Smooth muscle cell of the brain vasculature (primary cell): Measurements from ENCODE around the gene SIRT7.

Source experiments
- DNase-seq: peaks from one replicate; pipeline ENCODE4 v3.0.0-alpha.2; 2012; ENCODE audit warnings: low read depth, low spot score

SIRT7 gene

DNA sequence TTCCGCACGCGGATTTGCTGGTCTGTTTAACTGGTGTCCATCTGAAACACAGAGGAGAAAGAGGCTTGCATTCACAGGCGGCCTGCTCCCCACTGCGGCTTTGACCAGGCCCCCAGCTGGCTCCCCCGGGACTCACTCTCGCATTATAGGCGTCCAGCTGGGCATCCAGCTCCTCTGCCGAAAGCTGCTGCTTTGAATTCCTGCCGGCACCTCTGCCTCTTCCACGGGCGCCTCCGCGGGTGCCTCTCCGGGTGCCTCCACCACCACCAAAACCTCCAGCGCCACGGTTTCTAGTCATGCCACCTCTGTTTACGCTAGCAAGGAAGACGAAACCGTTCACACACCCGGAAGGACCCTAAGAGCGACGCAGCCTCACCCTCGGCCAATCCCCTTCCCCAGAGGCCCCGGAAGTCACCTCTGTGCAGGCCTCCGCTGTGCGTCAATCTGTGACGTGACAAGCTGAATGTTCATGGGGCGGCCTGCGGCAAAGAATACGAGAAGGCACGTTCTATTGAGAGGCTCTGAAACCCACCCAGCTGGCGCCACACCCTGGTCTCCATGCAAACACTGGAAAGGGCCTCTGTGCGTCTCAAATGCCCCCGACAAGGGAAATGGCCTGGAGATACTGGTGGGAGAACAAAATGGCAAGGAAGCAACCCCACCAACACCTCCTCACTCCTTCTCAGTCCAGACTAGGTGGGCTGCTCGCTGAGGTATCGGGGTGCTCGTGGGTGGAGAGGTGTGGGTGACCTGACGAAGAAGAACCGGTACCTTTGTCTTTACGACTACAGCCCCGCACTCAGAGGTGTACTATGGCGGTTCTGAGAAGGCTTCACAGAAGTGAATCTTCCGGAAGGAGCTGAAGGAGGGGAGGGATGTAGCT is 29.6 kb downstream of the SIRT7 start:
- DNase-seq, result no peak

DNA sequence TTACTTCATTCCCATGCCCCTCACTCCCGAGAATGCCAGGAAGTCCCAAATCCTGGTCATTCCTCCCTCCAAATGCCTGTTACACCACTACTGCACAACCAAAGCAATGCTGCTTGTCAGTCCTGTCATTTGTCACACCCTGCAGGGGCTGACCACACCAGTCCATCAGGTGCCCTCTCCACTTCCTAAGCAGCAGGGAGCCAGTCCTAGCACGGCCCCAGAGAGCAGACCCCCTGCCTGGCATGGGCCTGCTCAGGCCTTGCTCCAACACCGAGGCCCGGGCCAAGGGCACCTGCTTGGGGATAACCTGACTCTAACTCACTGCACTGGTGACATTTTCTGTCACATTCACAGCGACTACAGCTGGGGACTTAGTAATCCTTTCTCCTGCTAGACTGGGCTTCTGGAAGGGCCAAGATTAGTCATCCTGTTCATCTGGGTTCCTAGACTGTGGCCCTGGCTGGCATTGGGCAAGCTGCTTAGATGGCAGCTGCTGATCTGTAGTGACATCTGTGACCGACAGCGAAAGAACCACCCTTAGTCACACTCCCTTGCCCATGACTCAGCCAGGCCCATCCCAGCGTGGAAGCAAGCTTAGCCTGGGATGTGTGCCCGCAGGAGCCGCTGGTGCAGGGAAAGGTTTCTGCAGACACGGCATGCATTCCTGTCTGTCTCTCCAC is 32.0 kb downstream of the SIRT7 start:
- DNase-seq, result no peak

DNA sequence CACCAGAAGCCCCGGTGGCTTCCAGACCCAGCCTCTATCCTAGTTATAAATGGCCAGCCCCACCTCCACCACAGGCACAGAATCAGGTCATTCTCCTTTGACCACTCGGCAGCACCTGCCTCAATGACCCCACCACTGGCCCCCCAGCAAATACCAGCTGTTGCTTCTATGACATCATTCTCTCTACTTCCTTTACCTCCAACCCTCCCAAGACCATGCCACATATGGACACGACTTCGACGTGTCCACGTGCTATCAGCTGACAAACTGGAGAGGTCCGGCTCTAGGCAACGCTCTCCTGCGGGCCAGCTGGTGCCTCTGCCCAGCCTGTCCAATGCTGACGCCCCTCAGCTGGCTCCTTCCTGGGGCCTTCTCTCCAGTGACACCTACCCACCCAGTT is 32.5 kb downstream of the SIRT7 start:
- no peak for DNase-seq

DNA sequence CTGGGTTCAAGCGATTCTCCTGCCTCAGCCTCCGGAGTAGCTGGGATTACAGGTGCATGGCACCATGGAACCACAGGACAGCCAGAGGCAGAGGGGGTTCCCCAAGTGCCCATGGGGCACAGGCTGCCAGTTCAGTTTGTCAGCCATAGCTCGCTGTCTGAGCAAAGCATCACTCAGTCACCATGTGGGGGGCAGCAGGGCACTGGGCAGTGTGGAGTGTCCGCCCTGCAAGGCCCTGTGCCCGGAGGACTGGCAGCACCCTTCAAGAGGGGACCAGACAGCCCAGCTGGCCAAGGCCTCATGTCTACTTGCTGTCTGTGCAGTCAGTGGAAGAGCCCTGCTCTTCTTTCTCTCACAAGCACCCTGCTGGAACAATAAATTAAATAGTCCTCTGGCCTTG is 33.0 kb downstream of the SIRT7 start:
- DNase-seq, result no peak

DNA sequence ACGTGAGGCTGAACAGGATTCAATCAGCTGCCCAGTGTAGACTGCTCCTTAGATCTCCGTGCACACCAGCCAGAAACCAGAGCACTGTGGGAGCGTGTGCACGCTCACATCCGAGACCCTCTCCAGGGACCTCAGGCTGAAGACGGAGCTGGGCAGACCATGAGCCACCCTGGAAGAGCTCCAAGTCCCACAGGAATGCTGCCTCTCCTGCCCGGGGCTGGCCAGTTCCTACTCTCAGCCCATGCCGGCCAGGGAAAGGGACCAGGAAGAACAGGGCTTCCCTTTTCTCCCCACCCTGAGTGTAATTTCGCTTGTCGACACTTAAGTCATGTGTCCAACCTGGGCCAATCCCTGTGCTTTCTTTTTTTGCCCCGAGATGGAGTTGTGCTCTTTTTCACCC is 33.5 kb downstream of the SIRT7 start:
- no peak for DNase-seq

DNA sequence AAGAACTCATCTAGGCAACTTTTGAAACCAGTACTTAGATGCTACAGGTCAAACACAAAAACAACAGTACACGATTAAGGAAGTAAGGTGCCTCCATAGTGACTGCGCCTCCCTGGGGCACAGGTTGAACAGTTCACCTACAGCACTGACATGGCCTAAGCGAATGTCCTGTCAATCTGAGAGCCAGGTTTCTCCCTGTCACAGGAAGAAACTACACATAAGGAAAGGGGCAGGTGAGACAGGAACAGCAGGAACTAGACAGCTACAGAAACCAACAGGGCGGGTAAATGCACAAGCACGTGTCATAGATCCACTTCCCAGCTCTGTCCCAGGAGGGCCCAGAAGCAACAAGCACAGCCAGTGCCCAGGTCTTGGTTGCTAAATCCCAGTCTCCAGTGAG is 38.9 kb downstream of the SIRT7 start:
- no peak for DNase-seq

DNA sequence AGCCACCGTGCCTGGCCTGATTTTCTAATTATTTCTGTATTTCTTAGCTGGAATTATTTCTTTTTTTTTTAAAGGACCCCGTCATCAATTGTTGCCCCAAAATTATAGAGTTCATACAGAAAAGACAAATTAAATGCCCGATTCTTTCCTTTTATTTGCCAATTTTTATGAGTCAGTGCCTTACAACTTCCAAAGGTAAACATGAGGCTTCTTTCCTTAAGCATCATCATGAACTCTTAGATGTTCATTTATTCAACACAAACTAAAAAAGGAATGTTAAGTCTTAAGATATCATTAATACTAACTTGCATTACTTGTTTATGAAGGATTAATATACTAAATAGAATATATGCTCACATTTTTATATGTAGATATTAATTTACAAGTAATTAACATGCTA is 39.7 kb downstream of the SIRT7 start:
- no peak for DNase-seq

DNA sequence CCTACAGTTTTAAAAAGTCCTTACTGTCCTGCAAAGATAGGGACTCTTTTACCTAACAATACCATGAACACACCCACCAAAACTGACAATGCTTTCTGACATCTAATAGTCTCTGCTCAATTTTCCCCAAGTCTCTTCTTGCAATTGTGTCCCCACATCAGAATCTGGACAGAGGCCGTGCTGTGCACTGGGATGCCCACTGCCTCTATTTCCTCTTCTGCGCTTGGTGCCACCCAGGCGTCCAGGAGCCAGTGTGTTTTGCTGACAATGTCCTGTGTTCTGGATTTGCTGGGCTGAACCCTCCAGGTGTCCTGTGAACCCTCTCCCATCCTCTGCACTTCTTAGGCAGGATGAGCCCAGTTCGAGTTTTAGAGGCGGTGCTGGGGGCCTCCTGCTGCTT is 40.4 kb downstream of the SIRT7 start:
- no peak for DNase-seq

DNA sequence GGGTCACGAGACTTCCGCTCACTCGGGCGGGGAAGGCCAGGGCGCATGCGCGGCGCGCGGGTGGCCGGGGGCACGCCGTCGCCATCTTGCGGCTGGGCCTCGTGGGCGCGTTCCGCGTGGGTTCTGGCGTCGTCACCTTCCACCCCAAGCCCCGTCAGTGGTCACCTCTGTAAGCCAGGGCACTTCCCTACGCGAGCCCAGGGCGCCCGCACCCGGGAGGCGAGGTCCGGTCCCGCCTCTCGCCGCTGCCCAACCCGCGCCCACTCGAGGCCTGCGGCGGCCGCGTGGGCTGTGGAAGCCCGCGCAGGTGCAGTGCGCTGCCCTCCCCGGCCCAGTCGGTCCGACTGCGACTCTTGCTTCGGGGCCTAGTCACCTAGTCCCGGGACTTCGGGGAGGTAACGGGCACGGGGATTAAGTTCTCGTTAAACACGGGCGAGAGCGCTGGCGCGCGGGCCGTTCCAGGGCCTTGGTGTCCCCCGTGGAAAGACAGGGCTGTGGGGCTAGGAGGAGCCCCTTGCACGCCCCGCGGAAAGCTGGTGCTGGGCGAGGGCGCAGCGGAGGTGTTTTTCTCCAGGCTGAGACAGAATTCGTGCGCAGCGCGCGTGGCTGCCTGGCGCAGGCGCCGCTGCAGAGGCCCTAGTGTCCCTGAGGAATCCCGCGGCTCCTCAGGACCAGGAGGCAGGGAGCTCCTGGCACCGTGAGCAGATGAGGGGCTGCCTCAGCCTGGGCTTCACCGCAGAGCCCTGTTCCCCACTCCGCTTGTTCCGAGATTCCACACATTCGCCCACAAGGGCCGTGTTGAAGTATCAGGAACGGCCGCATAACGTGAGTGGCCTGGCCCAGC is 46.4 kb downstream of the SIRT7 start:
- no peak for DNase-seq

DNA sequence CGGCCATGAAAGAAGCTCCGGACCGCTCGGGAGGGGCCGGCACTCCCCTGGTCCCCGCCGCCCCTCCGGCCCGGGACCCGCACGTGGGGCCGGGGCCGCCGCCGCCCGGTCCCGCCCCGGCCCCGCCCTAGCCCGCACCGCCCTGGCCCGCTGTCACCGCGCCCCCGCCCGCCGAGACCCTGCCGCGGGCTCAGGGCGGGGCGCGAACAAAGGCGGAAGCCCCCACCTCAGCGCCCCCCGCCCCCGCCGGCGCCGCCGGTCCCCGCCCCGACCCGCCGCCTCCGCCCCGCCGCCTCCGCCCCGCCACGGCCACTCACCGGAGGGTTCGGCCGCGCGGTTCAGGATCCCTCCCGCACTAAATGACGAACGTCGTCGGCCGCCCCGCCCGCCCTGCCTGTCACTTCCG is 47.0 kb downstream of the SIRT7 start, which contains the start of gene ARHGDIA:
Gene ARHGDIA, minus strand, starts transcription at position 357 of the 406 bp plus-strand sequence. CDS start 1,407 bp downstream, outside the sequence.
- DNase-seq, result no peak

DNA sequence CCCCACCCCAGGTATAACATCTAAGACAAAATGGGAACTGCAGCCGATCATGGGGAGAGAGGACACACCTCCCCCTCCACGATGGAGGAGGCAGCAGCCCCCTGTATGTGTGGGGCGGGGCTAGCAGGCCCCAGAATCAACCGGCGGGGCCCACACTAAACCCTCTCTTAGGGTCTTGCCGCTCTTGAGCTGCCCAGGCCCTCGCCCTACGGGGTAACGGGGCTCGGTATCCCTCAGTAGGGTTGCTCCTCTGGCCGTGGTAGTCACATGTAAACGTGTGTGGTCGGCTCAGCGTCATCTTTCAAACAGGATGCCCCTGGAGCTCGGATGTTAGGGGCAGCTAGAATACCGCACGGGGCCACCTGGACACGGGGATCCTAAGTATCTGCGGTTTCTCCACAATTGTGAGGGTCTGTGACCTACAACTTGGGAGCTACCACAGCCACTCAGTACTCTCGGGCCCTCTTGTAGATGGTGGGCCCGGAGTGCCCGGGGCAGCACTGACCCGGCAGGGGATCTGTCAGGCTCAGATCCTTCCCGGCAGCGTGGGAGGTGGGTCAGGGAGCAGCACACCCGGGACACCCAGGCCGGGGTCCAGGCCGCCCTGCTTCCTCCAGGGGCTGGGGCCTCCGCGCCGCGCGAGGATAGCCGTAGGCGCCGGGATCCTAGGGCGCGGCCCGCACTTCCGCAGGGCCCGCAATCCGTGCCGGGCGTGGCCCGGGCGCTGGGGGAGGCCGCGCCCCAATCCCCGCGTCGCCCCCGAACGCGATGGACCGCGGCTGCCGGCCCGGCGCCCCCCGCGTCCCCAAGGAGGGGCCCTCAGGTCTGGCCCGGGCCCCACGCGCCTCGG is 47.6 kb downstream of the SIRT7 start:
- no peak for DNase-seq

DNA sequence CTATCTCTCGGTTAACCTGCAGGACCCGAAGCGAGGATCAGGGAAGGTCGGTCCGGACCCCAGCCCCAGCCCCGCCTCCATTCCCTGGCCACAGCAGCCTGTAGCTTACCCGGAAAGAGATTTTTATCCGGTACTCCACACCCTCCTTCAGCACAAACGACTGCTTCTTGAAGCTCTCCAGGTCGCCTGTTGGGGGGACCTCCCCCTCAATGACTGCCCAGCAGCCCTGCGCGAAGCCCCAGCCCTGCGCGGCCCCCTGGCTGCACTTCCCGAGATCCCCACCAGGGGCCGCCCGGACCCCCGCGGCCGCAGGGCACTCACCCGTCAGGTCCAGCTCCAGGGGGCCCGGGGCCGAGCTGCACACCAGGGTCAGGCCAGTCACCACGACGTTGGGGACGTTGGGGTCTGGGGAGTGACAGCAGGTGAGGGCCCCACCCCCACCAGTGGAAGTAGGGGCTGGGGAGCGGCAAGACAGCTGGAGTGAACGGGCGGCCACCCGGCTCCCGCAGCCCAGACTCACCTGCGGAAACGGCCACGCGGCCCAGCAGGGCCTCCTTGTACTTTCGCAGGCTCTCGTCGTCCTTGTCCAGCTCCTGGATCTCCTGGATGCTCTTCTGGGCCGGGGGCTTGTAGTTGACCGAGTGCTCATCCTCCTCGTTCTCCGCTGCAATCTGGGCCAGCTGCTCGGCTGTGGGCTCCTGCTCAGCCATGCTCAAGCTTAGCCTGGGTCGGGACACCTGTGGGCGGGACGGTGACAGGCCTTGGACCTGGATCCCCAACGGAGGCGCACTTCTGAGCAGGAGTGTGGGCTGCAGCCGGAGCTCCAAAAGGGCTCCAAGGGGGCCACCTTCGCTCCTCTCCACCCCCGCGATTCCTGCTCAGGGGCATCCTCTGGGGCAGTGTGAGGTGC is 48.5 kb downstream of the SIRT7 start:
- no peak for DNase-seq

DNA sequence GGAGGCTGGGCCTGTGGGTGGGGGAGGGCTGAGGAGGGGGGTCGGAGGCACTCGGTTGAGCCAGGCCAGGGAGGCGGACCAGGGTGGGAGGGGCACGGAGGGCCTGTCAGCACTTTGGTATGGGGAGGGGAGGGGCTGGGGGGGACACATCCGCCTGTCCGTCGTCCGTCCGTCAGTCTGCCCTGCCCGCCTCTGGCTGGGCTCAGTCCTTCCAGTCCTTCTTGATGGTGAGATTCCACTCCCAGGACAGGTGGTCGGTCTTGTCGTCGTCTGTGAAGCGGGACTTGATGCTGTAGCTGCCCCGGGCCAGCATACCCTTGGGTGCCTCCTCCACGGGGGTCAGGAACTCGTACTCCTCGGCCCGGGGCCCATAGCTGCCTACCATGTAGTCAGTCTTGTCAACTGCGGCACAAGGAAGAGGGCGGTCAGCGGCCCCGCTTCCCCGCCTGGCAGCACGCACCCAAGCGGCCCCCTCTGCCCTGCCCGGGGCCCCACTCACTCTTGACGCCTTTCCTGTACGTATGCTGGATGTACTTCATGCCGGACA is 49.2 kb downstream of the SIRT7 start:
- no peak for DNase-seq

DNA sequence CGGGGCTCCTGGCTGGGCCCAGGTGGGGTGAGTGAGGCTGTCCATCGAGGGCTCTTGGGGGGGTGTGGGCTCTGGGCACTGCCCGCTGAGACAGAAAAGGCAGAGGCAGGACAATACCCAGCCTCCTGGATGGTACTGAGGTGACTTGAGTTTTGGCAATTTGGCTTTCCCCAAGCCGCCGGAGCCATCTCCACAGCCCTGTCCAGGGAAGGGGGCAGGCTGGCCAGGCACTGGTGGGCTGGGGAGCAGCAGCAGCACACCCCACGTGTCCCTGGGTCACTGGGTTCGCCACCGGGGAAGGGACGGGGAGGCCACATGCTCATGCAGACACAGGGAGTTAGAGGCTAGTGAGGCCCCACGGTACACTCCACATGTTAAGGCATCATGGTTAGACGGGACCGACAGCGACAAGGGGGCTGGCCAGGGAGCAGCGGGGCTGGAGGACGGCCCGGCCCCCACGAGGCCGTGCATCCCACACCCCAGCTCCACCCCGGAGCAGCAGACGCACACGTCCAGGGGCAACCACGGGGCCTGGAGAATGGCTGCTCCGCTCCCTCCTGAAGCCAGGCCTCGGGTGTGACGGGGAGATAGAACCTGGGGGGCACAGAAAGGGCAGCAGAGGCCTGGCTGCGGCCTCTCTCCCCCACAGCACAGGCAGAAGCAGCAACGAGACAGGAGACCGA is 49.8 kb downstream of the SIRT7 start:
- no peak for DNase-seq

DNA sequence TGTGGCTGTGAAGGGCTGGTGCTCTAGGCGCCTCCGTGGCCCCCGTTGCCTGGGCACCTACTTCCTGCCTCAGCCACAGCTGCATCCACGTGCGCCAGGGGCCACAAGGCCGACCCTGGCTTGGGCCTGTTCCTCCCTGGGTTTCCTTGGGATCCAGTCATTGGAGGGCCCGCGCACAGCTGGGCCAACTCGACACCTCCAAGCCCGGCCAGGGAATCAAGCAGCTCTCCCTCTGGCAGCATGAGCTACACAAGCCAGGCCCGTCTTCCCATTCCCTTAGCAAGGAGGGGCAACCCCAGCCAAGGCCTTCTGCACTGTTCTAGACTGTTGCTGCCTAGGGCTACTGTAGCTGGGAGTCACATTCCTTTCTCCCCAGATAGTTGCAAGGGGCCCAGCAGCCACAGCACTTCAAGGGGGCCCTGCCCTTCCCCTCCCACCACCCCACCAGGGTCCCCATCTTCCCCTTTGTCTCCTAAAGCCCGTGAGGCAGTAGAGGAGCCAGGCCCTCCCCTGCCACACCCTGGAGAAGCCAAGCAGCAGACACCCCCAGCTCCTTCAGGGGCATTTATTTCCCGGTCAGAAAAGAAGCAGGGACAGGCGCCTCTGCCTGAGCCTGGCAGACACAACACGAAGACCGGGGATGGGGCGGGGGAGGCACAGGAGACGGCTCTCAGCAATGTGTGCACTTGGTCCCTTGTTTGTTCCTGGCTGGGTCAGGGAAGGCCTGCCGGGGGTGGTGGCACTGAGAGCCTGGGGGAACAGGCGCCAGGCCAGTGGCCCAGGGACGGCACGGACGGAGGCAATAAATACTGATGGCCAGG is 50.6 kb downstream of the SIRT7 start:
- DNase-seq, result no peak

DNA sequence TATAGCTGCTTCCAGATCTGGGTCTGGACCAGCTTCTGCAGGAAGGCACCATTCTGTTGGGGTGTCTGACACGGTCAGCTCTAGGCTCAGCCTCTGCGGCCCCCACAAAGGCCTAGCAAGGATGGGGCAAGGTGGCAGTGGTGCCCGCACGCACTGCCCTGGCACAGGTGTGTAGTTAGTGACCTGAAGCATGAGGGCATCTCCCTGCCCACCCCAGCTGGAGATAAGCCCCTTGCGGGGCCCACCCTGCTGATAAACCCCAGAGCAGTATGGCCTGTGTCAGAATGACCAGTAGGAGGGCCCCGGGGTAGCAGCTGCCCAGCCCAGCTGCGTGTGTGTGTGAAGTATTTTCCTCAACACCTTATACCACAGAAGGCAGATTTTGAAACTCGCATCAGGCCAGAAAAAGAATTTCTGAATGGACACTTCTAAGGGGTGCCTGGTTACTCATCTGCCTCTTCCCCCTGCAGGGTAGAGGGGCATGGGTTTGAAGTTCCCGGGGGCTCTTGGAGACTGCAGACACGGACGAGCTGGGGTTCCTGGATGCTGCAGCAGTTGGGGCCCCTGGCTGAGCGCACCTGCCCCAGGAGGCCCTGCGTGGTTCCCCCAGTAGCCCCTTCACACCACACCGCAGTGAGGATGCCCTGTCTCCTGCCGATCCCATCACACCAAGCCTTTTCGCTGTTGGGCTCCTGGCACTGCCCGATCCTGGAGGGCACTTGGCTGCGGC is 51.4 kb downstream of the SIRT7 start:
- no peak for DNase-seq

DNA sequence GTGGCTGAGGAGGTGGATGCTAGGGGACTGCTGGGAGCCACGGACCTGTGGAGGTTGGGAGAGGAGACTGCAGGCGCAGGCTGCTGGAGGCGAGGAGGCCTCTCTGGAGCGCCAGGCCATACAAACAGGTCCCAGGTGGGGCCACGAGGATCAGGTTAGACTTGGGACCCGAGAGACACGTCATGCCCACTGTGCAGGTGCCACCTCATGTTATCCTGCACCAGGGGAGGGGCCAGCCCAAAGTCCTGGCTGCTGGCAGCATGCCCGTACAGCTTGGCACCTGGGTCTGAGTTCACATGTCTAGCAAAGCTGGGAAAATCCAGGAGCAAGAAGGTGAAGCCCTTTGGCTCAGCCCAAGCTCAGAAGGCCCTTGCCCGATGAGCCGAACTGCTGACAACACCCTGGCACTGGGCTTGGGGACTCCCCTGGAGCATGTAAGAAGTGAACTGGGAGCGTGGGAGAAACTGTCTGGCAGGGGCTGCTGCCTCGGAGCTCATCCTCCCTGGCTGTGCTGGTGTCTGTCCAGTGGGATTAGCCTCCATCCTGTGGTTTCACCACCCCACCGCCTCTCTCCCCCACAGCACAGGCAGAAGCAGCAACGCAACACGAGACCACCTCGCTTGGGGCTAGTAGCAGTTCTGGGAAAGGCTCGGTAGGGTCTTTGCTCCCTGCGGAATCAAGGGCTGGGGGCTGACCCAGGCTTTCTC is 52.1 kb downstream of the SIRT7 start:
- DNase-seq, result no peak
